Mononuclear cell (primary cell): ENCODE data around the gene PRSS33. TPM values are rescaled to one million over a fixed set of nuclear protein-coding genes. Genes with fewer than 3 reads are reported as not detected.

Experiments used
- H3K27me3 ChIP-seq: 2 replicates; pipeline ENCODE4 v1.6.0; 2011; ENCODE audit warnings: low read length, control low read depth; ENCODE audit not compliant: insufficient read depth
- H3K4me1 ChIP-seq: 2 replicates; pipeline ENCODE4 v1.5.1; 2011; ENCODE audit warnings: mild to moderate bottlenecking, low read length, control low read depth; ENCODE audit not compliant: insufficient read depth
- H3K4me3 ChIP-seq: 2 replicates; pipeline ENCODE4 v1.5.1; 2011; ENCODE audit warnings: mild to moderate bottlenecking, low read length, moderate library complexity
- H3K9me3 ChIP-seq: 2 replicates; pipeline ENCODE4 v1.5.1; 2011; ENCODE audit warnings: low read depth, mild to moderate bottlenecking, control low read depth, low read length
- total RNA-seq: library from RNA; depleted of rRNA; stranded (reverse); fragments of >200 nt; gene quantifications from one replicate; pipeline ENCODE4 v1.2.3, GENCODE V29; 2012

The PRSS33 gene
- total RNA-seq, 1 donor, result not detected

- no peaks in the 10 kb centered on the region for H3K9me3 ChIP-seq
- no peaks in the 10 kb centered on the region for H3K27me3 ChIP-seq
- no peaks in the 10 kb centered on the region for H3K4me1 ChIP-seq
- no peak overlapping the region for H3K4me3 ChIP-seq
Measured at GRCh38 chr16:2814551-2815298, 27.4 kb upstream of the PRSS33 start.

- no peaks in the 10 kb centered on the region for H3K9me3 ChIP-seq
- no peaks in the 10 kb centered on the region for H3K27me3 ChIP-seq
- no peak overlapping the region for H3K4me3 ChIP-seq
- H3K4me1 ChIP-seq, result no peaks in the 10 kb centered on the region
Measured at GRCh38 chr16:2813771-2814221, 26.4 kb upstream of the PRSS33 start.

GRCh38 chr16:2811703-2812471, 24.5 kb upstream of the PRSS33 start:
- Histone ChIP-seq H3K4me3 (no peak overlapping the region), H3K27me3 (no peaks in the 10 kb centered on the region), H3K4me1 (no peaks in the 10 kb centered on the region), H3K9me3 (no peaks in the 10 kb centered on the region)

GRCh38 chr16:2810651-2811050, 23.3 kb upstream of the PRSS33 start:
- H3K4me3 ChIP-seq, result no peak overlapping the region
- H3K9me3 ChIP-seq, result no peaks in the 10 kb centered on the region
- H3K27me3 ChIP-seq, result no peaks in the 10 kb centered on the region
- H3K4me1 ChIP-seq, result no peaks in the 10 kb centered on the region

- Histone ChIP-seq H3K4me1 (no peaks in the 10 kb centered on the region), H3K9me3 (peaks cover 1% of the 10 kb centered on the region), H3K4me3 (no peak overlapping the region), H3K27me3 (no peaks in the 10 kb centered on the region)
Measured at GRCh38 chr16:2809149-2809760, 21.9 kb upstream of the PRSS33 start.

GRCh38 chr16:2808181-2808580, 20.8 kb upstream of the PRSS33 start:
- no peaks in the 10 kb centered on the region for H3K4me1 ChIP-seq
- peaks cover 11% of the 10 kb centered on the region for H3K9me3 ChIP-seq
- H3K4me3 ChIP-seq, result no peak overlapping the region
- H3K27me3 ChIP-seq, result no peaks in the 10 kb centered on the region

- Histone ChIP-seq H3K4me3 (no peak overlapping the region), H3K4me1 (no peaks in the 10 kb centered on the region), H3K27me3 (no peaks in the 10 kb centered on the region), H3K9me3 (peaks cover 11% of the 10 kb centered on the region)
Measured at GRCh38 chr16:2806286-2806685, 18.9 kb upstream of the PRSS33 start.

- Histone ChIP-seq H3K4me1 (no peaks in the 10 kb centered on the region), H3K4me3 (no peak overlapping the region)
Measured at GRCh38 chr16:2804728-2805127, 17.4 kb upstream of the PRSS33 start.

GRCh38 chr16:2803545-2804195, 16.3 kb upstream of the PRSS33 start:
- H3K4me1 ChIP-seq, result no peaks in the 10 kb centered on the region
- no peak overlapping the region for H3K4me3 ChIP-seq
- no peaks in the 10 kb centered on the region for H3K27me3 ChIP-seq
- peaks cover 11% of the 10 kb centered on the region for H3K9me3 ChIP-seq

More at GRCh38 chr16:2804728-2805127, 17.4 kb upstream of the PRSS33 start:
- Histone ChIP-seq H3K27me3 (no peaks in the 10 kb centered on the region), H3K9me3 (peaks cover 11% of the 10 kb centered on the region)

- no peak overlapping the region for H3K4me3 ChIP-seq
- no peaks in the 10 kb centered on the region for H3K27me3 ChIP-seq
- peaks cover 11% of the 10 kb centered on the region for H3K9me3 ChIP-seq
- peaks cover 15% of the 10 kb centered on the region for H3K4me1 ChIP-seq
Measured at GRCh38 chr16:2799859-2800226, 12.5 kb upstream of the PRSS33 start.

GRCh38 chr16:2799205-2799858, 12.0 kb upstream of the PRSS33 start:
- Histone ChIP-seq H3K4me3 (no peak overlapping the region), H3K9me3 (peaks cover 10% of the 10 kb centered on the region), H3K27me3 (no peaks in the 10 kb centered on the region), H3K4me1 (peaks cover 20% of the 10 kb centered on the region)

- H3K4me1 ChIP-seq, result peaks cover 26% of the 10 kb centered on the region
Measured at GRCh38 chr16:2798723-2799204, 11.4 kb upstream of the PRSS33 start.

GRCh38 chr16:2795395-2796143, 8.2 kb upstream of the PRSS33 start:
- Histone ChIP-seq H3K4me3 (no peak overlapping the region), H3K9me3 (no peaks in the 10 kb centered on the region), H3K27me3 (no peaks in the 10 kb centered on the region), H3K4me1 (peaks cover 45% of the 10 kb centered on the region)

More at GRCh38 chr16:2798723-2799204, 11.4 kb upstream of the PRSS33 start:
- H3K27me3 ChIP-seq, result no peaks in the 10 kb centered on the region
- peaks cover 4% of the 10 kb centered on the region for H3K9me3 ChIP-seq
- no peak overlapping the region for H3K4me3 ChIP-seq

GRCh38 chr16:2792940-2793339, 5.6 kb upstream of the PRSS33 start:
- Histone ChIP-seq H3K9me3 (no peaks in the 10 kb centered on the region), H3K27me3 (no peaks in the 10 kb centered on the region), H3K4me3 (no peak overlapping the region), H3K4me1 (peaks cover 45% of the 10 kb centered on the region)
